ENCODE results near the gene FMNL2.

The FMNL2 gene

DNA sequence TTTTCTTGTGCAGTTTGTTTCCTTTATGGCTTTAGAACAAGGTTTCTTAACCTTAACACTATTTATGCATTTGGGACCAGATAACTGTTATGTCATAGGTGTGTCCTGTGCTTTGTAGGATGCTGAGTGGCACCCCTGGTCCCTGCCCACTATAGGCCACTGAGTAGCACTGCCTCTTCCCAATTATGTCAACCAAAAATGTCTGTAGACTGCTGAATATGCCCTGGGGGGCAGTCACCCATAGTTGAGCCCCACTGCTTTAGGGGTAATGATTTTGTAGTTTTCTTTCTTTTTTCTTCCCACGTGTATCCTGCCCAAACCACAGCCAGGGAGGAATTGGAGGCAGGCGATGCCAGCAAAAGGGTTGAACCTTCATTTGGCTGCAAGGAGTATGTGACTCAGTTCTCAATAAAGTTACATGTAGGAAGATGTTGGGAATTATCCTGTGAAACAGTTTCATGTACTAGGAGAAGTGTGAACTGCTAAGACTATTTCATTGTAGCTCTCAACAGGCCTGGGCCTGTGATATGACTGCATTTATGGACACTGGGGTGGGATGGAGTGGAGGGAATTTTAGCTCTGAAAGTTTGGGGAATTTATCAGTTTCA is 65.7 kb downstream of the FMNL2 start:
- Histone ChIP-seq H3K9me3 (ENCODE audit: low read length) (no peaks in the 10 kb centered on the region), H4K20me1 (ENCODE audit: insufficient read depth, low read length) (no peaks in the 10 kb centered on the region), H2AFZ (ENCODE audit: low read length) (no peak overlapping the region), H3F3A (ENCODE audit: insufficient read depth, low read length) (no peaks in the 10 kb centered on the region), H3K9ac (ENCODE audit: low read length) (no peak overlapping the region), H3K36me3 (ENCODE audit: insufficient read depth, low read length) (no peaks in the 10 kb centered on the region), H3K4me2 (ENCODE audit: low read length) (no peak overlapping the region), H3K4me1 (ENCODE audit: insufficient read depth, low read length, severe bottlenecking) (no peaks in the 10 kb centered on the region), H3K4me3 (ENCODE audit: low read depth, low read length, poor library complexity, severe bottlenecking) (no peak overlapping the region), H3K27me3 (ENCODE audit: insufficient read depth, low read length) (no peaks in the 10 kb centered on the region), H3K9me2 (ENCODE audit: low read depth, low read length) (no peaks in the 10 kb centered on the region), H3K79me2 (ENCODE audit: insufficient read depth, low read length) (no peaks in the 10 kb centered on the region), H3K27ac (ENCODE audit: low read depth, low read length, poor library complexity, severe bottlenecking) (no peak overlapping the region)
- TF ChIP-seq EZH2 (IDR thresholded peaks at IDR 0.05; ENCODE audit: borderline replicate concordance, low read length) = no peak
- TF ChIP-seq, protein P1, sequence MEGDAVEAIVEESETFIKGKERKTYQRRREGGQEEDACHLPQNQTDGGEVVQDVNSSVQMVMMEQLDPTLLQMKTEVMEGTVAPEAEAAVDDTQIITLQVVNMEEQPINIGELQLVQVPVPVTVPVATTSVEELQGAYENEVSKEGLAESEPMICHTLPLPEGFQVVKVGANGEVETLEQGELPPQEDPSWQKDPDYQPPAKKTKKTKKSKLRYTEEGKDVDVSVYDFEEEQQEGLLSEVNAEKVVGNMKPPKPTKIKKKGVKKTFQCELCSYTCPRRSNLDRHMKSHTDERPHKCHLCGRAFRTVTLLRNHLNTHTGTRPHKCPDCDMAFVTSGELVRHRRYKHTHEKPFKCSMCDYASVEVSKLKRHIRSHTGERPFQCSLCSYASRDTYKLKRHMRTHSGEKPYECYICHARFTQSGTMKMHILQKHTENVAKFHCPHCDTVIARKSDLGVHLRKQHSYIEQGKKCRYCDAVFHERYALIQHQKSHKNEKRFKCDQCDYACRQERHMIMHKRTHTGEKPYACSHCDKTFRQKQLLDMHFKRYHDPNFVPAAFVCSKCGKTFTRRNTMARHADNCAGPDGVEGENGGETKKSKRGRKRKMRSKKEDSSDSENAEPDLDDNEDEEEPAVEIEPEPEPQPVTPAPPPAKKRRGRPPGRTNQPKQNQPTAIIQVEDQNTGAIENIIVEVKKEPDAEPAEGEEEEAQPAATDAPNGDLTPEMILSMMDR (IDR thresholded peaks at IDR 0.05; ENCODE audit: low read length) = no peak

DNA sequence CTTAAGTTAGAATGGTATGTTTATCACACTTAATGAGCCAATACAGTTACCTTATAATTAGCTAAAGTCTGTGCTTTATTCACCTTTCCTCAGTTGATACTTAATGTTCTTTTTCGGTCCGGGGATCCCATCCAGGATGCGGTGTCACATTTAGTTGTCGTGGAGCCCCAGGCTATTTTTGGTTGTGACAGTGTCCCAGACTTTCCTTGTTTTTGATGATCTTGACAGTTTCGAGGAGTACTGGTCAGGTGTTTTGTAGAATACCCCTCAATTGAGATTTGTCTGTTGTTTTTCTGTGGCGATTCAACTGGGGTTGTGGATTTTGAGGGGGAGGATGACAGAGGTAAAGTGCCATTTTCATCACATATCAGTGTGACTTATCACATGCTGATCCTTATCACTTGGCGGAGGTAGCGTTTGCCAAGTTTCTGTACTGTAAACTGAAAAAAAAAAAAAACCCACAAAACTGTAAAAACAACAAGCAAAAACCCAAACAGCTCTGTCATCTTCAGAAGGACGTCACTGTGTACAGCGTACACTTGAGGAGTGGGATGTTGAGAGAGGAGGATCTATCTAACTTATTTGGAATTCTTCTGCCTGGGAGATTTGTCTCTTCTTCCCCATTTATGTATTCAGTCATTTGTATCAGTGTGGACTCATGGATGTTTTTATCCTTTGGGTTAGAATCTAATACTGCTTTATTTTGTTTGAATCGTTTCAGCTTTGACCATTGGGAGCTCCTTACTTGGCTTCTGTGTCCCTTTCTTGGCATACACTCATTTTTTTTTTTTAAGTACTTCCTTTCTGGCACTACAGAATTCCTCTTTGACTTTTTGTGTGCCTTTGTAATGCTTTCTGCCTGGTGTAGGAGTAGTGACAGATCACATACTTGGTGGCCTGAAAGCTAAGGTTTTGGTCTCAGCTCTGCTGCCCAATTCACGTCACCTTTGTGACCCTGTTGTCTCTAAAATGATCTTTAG is 68.1 kb downstream of the FMNL2 start:
- H3K27me3 ChIP-seq (ENCODE audit: insufficient read depth, low read length) = no peaks in the 10 kb centered on the region
- no peaks in the 10 kb centered on the region for H3K79me2 ChIP-seq (ENCODE audit: insufficient read depth, low read length)
- H3K4me2 ChIP-seq (ENCODE audit: low read length) = no peak overlapping the region
- H3K9ac ChIP-seq (ENCODE audit: low read length) = no peak overlapping the region
- H3K9me3 ChIP-seq (ENCODE audit: low read length) = no peaks in the 10 kb centered on the region
- no peak for TF ChIP-seq EZH2 (IDR thresholded peaks at IDR 0.05; ENCODE audit: borderline replicate concordance, low read length)
- TF ChIP-seq, protein P1 (IDR thresholded peaks at IDR 0.05; ENCODE audit: low read length) = no peak
- no peaks in the 10 kb centered on the region for H3K9me2 ChIP-seq (ENCODE audit: low read depth, low read length)
- H4K20me1 ChIP-seq (ENCODE audit: insufficient read depth, low read length) = no peaks in the 10 kb centered on the region
- H3K4me3 ChIP-seq (ENCODE audit: low read depth, low read length, poor library complexity, severe bottlenecking) = no peak overlapping the region
- no peak overlapping the region for H3K27ac ChIP-seq (ENCODE audit: low read depth, low read length, poor library complexity, severe bottlenecking)
- no peaks in the 10 kb centered on the region for H3K36me3 ChIP-seq (ENCODE audit: insufficient read depth, low read length)
- H2AFZ ChIP-seq (ENCODE audit: low read length) = no peak overlapping the region
- no peaks in the 10 kb centered on the region for H3F3A ChIP-seq (ENCODE audit: insufficient read depth, low read length)
- H3K4me1 ChIP-seq (ENCODE audit: insufficient read depth, low read length, severe bottlenecking) = no peaks in the 10 kb centered on the region

DNA sequence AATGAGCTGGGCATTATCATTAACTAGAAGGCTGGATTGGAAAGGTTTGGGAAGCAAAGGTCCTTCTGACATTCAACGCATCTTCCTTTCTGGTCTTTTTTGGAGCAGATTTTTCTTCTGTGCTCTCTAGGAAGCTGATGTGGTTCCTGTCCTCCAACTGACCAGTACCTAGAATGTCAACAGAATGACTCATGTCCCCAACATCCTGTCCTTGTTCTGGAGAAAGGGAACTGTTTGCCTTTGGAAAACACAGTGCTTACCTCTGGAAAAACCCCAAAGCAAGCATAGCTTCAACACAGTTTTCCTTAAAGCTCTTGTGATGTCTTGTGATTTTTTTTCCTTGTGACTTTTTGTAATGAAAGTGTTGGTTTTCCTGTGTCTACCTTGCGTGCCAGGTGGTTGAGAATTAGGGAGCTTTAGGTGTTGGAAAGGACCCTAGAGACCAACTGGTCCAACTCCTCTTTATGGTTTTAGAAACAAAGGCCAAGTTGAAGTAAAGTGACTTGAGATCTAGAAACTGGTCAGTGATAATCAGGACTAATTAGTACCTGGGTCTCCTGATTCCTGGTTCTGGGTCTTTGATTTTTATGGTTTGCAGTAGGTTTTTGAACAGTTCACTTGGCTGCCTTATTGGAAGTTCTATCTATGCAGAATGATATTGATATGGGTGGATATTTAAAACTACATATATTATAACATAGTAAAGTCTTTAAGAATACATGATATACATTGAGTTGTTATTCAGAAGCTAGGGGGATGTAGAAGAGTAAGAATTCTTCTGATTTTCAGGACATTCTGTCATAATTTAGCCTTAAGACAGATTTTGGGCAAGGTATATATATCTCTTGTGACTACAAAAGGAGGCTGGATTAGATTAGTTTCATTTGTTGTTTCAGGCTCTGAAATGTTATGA is 70.5 kb downstream of the FMNL2 start:
- Histone ChIP-seq H3K36me3 (ENCODE audit: insufficient read depth, low read length) (no peaks in the 10 kb centered on the region), H2AFZ (ENCODE audit: low read length) (no peak overlapping the region), H3K9ac (ENCODE audit: low read length) (no peak overlapping the region), H3K4me1 (ENCODE audit: insufficient read depth, low read length, severe bottlenecking) (no peaks in the 10 kb centered on the region), H3K27me3 (ENCODE audit: insufficient read depth, low read length) (no peaks in the 10 kb centered on the region), H3K27ac (ENCODE audit: low read depth, low read length, poor library complexity, severe bottlenecking) (no peak overlapping the region), H3K79me2 (ENCODE audit: insufficient read depth, low read length) (no peaks in the 10 kb centered on the region), H4K20me1 (ENCODE audit: insufficient read depth, low read length) (no peaks in the 10 kb centered on the region), H3K4me3 (ENCODE audit: low read depth, low read length, poor library complexity, severe bottlenecking) (no peak overlapping the region), H3F3A (ENCODE audit: insufficient read depth, low read length) (no peaks in the 10 kb centered on the region), H3K4me2 (ENCODE audit: low read length) (no peak overlapping the region), H3K9me2 (ENCODE audit: low read depth, low read length) (no peaks in the 10 kb centered on the region), H3K9me3 (ENCODE audit: low read length) (no peaks in the 10 kb centered on the region)
- TF ChIP-seq EZH2 (IDR thresholded peaks at IDR 0.05; ENCODE audit: borderline replicate concordance, low read length) = no peak
- TF ChIP-seq, protein P1 (IDR thresholded peaks at IDR 0.05; ENCODE audit: low read length) = no peak
